Renal pelvis (tissue), 4 donors: ENCODE measurements around the gene CD58. TPM values are rescaled to one million over a fixed set of nuclear protein-coding genes. Genes with fewer than 3 reads are reported as not detected.
A peak's percentile ranks its signal among the peaks of the same experiment; 100 is the strongest.

Source experiments
- DNase-seq: peaks from one replicate; pipeline ENCODE4 v3.0.0-alpha.2; 2013
- polyA plus RNA-seq, 3 donors: library from polyadenylated mRNA; unstranded; fragments of 120-200 nt; gene quantifications; one replicate each; pipeline ENCODE4 v1.2.1, GENCODE V29; 2013; ENCODE audit not compliant: insufficient read length in 3 of 3

The CD58 gene
- polyA plus RNA-seq, 3 donors: 16.0 to 18.6 (median 17.5) TPM

DNA sequence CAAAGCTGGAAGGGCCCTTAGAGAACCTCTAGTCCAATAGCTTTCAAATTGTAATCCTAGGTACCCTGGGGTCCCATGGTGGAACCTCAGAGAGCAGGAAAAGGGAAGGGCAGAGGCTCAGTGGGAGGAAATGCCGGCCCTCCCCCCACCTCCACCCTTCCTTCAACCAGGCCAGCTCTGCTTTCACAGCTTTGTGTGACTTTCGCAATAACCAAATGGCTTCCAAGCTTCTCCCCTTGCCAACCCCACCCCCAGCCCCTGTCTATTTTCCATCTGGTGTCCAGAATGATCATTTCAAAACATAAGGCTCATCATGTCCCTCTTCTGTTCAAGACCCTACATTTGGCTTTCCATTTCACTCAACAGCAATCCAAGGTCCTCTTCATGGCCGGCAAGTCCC, 74.4 kb downstream of the CD58 start:
- DNase-seq: no peak

DNA sequence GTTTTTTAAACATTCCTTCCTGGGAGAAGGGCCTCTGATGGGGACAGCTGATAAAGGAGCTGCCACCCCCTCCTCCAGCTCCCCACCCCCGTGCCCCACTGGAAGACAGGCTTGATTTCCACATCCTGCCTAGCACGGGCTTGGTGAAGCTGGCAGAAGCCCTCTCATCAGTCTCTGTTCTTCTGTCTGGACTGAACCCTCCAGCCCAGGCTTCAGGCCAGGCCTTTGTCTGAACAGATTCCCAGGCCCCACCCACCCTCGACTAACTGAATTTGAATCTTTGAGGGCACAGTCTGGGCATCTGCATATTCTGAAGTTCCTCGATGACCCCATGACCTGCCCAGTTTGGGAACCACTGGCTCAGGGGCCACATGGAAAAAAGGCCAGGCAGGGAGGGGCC, 75.3 kb downstream of the CD58 start:
- no peak for DNase-seq

DNA sequence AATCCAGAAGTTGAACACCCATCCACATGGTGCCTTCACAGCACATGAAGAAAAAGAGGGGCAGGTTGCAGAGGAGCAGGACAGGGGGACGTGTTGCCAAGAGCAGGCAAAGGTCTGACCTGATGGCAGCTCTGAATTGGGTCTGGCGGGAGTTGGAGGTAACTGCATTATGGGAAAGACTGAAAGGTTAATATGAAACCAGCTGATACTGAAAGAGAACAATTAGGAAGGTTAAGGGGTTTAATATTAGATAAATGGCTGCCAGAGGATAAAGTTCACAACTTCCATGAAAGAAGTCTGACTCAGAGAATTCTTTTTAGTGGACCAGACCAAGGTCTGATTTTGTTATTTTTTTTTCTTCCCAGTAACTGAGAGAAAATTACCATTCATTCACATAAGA, 76.1 kb downstream of the CD58 start:
- no peak for DNase-seq

DNA sequence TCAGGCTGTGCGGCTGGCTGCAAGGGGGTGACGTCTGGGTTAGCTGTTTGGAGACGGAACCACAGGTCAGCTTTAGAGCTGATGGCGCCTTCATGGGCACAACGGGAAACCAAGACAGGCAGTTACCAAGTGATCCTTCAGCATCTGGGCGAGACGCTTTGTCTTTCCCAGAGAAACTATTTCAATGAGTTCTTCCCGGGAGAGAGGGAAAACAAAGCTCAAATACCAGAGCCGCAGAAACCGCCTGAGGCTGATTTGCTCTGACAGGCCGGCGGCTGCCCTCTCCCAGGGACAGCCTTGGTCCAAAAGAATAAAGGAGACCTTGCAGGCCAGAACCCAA, 76.5 kb downstream of the CD58 start:
- DNase-seq: no peak

DNA sequence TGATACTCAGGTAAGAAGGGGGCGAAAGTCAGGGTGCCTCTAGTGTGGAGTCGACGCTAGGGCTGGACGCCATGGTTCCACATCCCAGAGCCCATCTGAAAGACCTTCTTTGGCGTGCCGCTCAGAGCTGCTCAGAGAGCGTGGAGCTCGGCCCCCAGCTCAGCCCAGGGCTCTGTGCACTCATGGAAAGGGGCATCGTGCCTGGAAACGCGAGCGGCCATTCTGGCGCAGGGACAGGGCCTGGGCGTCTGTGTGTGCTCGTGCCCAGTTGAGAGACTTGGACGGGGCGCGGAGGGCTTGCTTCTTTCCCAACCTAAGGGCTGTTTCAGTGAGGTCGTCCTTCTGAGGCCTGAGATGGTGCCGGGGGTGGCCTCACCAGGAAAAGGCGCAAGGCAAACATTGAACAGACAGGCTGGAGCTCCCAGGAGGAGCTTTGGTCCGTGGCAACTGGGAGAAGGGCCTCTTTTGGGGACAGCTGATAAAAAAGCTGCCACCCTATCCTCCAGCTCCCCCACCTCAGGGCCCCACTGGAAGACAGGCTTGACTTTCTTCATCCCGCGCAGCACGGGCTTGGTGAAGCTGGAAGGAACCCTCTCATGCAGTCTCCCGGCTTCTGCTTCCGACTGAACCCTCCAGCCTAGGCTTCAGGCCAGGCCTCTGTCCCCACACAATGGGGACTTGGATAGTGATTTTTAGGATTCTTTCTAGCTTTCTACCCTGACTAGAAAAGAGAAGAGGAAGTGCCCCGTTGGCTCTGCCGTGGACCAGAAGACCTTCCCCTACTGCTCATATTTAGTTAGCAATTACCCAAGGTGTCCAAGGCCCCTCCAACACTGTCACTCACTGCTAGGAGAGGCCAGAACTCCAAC, 77.1 kb downstream of the CD58 start:
- DNase-seq: no peak

DNA sequence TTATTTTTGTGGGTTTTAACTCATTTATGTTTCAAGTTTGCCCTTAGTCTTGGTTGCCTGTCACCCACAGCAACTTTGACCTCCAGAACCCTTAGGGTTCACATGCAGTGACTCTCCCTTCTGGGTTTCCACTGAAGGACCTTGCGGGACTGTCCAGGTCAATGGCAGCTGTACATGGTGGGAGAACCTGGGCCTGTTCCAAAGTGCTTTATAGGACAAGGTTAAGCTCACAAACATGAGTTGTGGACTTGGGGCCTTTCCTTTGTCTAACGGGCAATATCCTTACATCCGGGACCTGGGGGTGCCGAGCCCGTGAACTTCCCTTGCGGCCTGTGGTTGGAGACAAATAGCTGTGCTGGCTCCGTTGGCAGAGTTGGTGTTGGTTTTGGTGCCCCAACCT, 77.8 kb downstream of the CD58 start:
- no peak for DNase-seq

DNA sequence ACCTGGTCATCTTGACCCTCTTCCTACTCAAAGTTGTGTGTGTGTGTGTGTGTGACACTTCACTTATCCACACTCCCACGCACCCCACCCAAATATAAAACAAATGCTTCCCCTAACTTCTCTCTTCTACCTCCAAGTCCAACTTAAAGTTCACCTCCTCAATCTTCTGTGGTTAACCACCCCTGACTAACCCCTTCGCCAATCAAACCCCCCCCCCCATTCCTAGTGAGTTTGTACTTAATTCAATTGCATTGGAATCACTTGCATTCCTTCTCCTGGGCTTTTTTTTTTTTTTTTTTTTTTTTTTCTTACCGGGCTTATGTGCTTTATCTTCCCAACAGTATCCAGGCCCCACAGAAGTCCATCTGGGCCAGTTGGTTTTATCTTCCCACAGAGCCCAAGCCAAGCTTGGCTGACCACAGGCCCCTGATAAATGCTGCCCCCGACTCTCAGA, 78.4 kb downstream of the CD58 start:
- no peak for DNase-seq

DNA sequence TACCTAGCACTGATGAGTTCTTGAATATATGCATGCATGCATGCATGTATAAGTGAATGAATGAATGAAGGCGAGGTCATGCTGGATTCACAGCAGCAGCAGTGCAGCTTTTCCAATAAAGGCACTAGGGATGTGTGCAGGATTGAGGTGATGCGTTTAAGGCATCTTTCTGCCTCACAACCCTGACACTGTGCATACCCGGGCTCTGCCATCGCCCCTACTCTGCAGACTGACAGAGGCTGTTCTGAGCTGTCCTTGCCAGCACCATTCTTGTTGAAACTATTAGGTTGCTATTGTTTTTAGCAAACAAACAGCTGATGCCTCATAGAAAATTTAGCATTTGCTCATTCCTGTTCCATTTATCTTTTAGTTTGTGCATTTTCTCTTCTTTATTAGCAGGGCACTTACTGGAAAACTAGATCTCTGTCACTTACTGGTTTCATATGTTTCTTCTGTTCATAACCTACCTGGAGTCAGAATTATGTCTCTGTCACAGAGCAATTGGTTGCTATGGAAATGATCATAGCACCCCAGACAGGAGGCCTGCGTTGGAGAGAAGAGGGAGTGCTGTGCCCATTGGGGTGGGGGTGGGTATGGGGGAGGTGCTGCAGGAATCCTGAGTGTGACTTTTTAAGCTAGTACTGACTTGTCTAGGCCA, 79.0 kb downstream of the CD58 start:
- DNase-seq: no peak

DNA sequence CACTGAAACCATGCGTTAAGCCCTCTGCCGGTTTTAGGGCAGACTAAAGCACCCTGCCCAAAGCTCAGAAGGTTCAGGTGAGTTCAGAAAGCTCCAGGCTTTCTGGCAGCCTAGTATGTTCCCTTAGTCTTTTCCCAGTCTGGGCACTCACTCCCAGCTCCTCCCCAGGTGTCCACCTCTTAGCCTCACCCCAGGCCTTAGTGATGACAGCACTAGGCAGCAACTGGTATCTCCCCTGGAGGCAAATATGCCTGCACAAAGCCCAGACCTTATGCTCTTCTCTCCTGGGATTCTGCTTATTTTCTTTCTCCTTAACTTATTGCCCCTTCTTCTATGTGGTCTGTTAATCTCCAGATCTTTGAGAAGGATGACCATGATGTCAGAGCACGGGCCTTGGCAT, 80.2 kb downstream of the CD58 start:
- no peak for DNase-seq

DNA sequence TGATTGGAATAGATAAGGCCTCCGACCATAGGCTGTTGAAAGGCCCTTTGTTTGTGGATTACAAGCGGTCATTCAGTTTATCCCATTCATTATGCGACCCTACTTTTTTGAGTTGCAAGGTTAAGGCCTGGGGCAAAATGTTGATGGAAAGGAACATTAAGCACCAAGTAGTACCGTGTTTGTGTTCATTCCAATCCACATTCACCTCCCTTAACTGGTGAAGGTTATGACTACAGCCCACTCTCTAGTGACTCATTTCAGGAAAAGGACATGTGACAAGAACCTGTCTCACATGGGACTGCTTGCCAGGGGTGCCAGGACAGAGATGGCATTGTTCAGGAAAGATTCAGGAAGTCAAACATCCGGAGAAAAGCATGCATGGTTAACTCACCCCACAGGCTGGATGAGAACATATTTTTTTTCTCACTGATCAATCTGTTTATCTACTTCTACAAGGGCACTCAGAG, 81.6 kb downstream of the CD58 start:
- no peak for DNase-seq

DNA sequence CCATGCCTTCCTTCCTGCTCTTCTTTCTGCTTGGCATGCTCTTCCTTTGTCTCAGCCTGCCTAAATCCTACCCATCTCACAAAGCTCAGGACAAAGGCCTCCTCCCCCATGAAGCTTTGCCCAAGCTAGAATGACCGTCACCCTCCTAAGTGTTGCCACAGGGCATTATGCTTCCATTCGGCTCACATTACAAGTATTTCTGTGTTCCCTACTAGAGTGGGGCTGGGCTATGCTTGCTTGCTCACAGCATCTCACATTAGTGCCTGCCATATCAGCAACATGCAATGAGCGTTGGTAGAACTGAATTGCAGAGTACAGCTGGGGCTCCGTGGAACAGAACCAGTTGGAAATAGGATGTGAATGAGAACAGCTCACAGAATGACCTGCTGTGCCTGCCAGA, 82.8 kb downstream of the CD58 start:
- DNase-seq: no peak

DNA sequence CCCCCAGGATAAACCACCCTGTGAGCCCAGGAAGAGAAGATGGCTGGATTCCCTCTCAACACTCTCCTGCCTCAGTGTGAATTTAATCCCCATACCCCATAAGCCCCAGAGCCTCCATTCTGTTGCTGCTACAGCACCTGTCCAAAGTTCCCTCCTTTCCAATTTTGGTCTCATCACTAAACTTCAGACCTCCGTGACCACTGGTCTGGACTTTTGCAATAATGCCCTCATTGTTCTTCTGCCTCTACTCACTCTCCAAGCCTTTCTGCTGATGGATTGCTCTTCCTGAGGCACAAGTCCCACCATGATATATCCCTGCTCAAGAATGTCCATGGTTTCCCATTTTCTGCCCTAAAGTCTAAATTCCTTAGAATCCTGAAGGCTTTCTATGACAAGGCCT, 83.2 kb downstream of the CD58 start:
- DNase-seq: no peak

DNA sequence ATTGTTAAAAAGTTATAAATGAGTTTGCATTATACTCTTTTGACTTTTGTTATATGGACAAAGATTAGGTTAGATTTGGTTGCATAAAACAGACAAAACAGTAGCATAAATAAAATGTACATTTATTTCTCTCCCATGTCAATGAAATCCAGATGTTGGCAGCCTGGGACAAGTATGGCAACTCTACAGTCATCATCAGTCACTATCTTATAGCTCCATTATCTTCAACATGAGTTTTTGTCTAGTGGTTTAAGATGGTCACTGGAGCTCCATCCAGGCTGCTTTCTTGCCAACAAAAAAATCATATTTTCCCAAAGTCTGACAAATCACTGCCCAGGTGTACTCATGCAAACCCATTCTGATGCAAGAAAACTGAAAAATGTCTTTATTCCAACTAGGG, 83.8 kb downstream of the CD58 start:
- DNase-seq: no peak

DNA sequence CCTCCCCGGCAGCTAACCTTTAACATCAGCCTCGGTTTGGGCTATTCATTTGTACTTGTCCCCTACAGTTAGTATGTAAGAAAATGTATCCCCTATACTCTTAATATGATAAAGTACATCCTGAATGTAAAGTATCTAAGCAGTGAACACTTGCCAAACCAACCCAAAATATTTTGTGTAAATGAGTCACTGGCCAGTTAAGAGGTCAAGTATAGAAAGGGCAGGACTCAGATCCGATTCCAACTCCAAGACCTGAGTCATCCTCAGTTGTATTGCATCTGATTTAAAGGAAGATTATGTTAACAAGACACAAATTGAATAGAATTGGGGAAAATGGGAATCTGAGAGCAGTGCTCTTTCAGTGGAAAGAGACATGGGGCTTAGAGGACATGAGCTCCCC, 84.4 kb downstream of the CD58 start:
- no peak for DNase-seq

DNA sequence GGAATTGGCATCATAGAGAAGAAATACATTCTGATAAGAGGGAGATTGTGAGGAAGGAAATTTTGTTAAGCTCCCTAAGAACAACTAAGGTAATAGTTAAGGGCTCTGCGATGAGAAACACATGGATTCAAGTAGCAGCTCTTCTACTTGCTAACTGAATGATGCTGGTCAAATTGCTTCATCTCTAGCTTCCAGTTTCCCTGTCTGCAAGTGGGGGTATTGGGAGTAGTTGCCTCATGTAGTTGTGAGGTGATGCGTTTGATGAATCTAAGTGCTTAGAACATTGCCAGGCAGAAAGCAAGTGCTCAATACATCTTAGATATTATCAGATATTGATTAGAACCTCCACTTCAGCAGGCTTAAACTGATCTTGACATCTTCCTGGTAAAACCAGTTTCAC, 84.8 kb downstream of the CD58 start:
- DNase-seq: no peak

DNA sequence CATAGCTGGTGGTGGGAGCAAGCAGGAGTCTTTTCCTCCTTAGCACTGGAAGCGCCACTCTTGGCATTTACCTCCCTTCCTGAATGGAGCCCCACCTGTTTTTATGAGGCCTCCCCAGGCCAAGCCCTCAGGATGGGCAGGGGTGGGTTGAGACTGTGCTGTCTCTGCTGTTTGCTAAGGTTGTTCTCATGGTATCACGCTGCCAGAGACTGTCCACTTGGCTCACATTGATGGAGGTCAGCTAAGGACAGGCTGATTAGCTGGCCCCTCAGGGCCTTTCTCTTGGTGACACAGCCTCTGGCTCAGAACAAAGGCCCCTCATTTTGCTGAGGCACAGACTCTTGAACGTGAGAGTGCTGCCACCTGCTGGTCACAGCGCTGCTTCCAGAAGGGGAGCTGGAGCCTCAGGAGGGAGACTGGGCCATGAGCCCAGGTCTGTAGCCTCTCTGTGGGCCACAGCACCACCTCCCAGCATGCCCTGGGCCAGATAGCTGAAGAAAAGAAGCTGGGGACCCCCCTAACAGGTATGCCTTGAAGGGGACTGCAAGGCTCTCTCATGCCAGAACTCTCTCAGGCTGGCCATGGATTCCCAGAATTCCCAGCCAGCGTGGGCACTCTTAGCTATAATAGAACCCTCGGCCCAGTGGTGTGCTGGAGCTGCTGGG, 85.6 kb downstream of the CD58 start:
- peak; percentile 84 for DNase-seq

DNA sequence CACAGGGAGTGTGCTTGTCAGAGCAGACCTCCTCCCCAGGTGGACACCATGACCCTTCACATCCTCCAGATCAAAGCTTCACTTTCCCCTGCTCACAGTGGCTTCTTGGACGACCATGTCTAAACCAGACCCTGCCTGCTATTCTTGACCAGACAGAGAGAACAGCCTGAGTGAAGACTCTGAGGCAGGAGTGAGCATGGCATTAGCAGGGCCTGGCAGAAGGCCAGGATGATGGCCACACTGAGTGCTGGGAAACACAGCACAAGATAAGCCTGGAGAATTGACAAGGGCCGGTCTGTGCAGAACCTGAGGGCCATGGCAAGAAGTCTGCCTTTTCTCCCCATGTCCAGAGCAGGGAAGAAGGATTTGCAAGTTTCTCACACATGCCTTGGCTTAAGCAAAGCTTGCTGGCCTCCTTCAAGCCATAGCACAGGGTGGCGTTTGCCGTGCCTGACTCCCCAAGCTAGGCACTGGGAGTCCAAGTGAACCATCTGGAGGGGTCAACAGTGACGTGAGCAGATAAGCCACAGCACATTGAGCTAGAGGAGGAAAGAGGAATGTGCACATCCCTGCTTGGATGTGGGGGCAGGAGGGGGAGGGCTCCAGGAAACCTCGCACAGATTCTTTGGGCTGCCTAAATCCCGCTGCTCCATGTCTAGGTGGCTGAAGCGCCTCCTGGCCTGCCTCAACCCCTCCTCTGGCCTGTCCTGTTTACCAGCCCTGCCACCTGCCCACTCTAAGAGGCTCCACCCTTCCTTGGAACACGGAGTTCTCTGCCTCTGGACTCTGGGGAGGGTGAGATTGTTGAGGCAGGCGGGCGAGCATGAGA, 87.1 kb downstream of the CD58 start:
- DNase-seq: no peak

DNA sequence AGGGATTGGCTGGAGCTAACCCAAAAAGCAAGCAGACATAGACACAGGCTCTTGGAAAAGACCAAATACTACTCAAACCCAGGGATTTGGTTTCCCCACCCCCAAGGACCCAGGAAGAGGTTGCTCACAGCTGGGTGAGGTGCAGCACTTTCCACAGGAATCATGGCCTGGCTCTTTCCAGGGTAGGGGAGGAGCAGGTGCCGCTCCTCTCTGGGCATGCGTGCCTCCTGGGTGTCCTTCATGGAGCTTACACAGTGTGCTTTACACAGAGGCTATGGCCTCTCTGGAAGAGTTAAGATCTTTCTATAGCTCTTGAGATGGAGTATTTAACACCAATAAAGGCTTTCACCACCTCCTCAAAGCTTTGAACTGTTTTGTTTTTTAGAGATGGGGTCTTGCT, 88.3 kb downstream of the CD58 start:
- no peak for DNase-seq

DNA sequence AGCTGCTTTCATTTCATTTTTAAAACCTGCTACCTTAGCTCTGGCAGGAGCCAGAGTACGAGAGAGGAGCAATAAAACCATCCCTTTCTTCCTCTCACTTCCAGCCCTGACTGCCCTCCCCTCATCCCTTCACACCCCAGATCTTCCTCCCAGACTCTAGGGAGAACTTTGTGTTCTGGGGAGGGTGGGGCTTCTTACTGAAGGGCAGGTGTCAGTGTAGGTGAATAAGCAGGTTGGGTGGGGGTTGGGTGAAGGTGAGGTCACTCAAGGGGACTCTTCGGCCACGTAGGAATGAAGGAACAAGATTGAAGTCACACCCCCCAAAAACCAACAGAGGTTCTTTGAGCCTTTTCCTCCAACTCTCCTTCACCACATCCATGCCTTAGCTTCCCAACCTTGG, 88.9 kb downstream of the CD58 start:
- no peak for DNase-seq

DNA sequence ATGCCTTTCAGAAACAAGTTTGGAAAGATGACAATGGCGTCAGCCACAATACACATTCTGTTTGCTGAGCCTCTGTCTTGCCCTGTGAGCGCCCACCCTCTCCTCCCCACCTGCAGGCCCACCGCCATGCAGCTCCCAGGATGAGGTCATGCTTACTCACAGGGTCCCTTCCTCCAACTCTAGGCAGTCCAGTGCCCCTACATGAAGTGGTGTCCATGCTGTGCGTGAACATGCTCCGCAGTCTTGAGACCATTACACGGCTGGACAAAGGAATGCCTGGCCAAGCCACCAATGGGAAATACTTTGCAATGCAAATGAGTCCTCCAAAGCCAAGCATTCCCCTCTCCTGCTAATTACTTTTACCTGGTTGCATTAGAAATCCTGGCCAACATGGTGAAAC, 92.2 kb downstream of the CD58 start:
- DNase-seq: no peak

DNA sequence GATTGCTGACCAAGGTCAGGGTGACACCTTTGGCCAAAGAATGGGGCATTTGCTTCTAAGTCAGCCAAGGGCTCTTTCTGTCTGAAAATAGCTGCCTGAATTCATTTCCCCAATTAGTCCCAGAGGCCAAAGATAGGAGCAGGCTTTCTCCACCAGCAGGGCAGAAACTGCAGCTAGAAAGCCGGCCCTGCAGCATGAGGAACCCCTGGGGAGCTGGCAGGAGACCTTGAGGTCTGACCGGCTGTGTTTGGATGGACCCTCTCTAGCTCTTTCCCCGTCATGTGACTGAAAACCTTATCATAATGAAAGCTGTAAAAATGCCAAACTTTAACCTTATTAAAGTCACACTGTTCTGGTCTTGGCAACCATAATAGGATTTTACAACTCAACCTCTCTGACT, 93.4 kb downstream of the CD58 start:
- no peak for DNase-seq

DNA sequence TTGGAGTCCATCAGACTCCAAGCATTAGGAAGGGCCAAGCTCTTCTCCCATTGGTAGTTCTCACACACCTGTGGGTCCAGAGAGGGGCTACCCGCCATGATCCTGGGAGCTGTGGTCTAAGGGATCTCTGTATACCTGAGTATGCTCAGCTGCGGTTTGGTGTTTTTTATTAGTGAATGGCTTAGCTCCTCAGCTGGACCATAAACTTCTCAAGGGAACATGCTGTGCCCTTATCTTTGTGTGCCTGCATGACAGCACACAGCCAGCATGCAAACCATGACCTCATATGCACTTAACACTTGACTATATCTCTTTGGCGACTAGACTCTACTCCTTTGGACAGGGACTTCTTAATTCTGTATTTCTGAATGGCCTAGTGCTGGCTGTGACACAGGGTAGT, 94.5 kb downstream of the CD58 start:
- no peak for DNase-seq
